Astrocyte of the cerebellum (primary cell): ENCODE results near the gene APPL2.

Experiments used
- DNase-seq: peaks from one replicate; pipeline ENCODE4 v3.0.0-alpha.2; 2011; ENCODE audit warnings: low read depth
- H3K4me3 ChIP-seq: 2 replicates; pipeline ENCODE4 v1.5.1; 2011; ENCODE audit warnings: mild to moderate bottlenecking, low read depth, low read length, moderate library complexity
- in situ Hi-C: cut with HindIII; loops from 2 replicates; pipeline ENCODE4 v1.10.0; 2017; ENCODE audit warnings: low sequenced_read_pairs
- TF ChIP-seq, protein P1 (sequence below): IDR thresholded peaks from 2 replicates; pipeline ENCODE4 v1.5.1; 2012; ENCODE audit warnings: low read length, low read depth, moderate library complexity, mild to moderate bottlenecking; ENCODE audit errors: missing control alignments

Gene APPL2

GRCh38 chr12:105202202-105202601 is 33.8 kb downstream of the APPL2 start:
- no peak for DNase-seq
- TF ChIP-seq, protein P1, sequence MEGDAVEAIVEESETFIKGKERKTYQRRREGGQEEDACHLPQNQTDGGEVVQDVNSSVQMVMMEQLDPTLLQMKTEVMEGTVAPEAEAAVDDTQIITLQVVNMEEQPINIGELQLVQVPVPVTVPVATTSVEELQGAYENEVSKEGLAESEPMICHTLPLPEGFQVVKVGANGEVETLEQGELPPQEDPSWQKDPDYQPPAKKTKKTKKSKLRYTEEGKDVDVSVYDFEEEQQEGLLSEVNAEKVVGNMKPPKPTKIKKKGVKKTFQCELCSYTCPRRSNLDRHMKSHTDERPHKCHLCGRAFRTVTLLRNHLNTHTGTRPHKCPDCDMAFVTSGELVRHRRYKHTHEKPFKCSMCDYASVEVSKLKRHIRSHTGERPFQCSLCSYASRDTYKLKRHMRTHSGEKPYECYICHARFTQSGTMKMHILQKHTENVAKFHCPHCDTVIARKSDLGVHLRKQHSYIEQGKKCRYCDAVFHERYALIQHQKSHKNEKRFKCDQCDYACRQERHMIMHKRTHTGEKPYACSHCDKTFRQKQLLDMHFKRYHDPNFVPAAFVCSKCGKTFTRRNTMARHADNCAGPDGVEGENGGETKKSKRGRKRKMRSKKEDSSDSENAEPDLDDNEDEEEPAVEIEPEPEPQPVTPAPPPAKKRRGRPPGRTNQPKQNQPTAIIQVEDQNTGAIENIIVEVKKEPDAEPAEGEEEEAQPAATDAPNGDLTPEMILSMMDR, result no peak
- no peak overlapping the region for H3K4me3 ChIP-seq
- in situ Hi-C loops, result no loop called here

GRCh38 chr12:105201299-105201698 is 34.7 kb downstream of the APPL2 start:
- TF ChIP-seq, protein P1, result no peak
- DNase-seq, result no peak
- in situ Hi-C loops, result no loop called here
- no peak overlapping the region for H3K4me3 ChIP-seq

GRCh38 chr12:105200385-105200784 is 35.6 kb downstream of the APPL2 start:
- in situ Hi-C loops, result no loop called here
- TF ChIP-seq, protein P1, result no peak
- DNase-seq, result no peak
- H3K4me3 ChIP-seq, result no peak overlapping the region

DNA sequence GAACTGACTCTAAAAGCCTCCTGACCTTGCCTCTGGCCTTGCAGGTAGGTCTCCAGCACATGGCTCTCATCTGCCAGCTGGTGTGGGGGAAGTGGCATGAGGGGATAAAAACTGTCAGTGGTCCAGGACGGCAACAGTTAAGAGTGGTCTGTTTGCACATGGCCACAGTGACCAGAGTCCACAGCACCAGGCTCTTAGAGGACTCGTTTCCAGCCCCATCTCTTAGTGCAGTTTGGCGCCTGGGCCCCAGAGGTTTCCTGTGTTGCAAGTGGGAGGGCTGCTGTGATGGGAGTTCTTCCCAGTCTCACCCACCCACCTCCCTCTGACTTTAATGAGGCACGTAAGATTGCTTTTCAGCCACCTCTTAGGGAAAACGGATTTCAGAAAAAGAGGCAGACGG is 37.0 kb downstream of the APPL2 start:
- in situ Hi-C loops, result no loop called here
- TF ChIP-seq, protein P1, result no peak
- DNase-seq, result no peak
- no peak overlapping the region for H3K4me3 ChIP-seq

DNA sequence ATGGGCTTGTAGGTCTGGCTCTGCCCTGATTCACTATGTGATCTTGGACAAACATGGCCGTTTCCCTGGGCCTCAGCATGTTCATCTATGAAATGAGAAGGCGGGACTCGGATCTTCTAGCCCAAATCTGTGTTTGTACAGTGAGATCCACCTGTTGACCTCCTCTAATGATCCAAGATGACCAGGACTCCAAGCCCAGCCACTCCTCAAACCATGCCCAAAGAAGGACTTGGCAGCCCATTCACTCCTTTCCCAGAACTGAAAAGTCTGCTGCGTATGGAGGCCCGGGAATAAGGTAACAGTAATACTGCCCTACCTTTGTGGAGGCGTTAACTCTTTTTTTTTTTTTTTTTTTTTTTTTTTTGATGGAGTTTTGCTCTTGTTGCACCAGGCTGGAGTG is 39.9 kb downstream of the APPL2 start:
- in situ Hi-C loops, result no loop called here
- no peak overlapping the region for H3K4me3 ChIP-seq
- TF ChIP-seq, protein P1, result no peak
- no peak for DNase-seq

DNA sequence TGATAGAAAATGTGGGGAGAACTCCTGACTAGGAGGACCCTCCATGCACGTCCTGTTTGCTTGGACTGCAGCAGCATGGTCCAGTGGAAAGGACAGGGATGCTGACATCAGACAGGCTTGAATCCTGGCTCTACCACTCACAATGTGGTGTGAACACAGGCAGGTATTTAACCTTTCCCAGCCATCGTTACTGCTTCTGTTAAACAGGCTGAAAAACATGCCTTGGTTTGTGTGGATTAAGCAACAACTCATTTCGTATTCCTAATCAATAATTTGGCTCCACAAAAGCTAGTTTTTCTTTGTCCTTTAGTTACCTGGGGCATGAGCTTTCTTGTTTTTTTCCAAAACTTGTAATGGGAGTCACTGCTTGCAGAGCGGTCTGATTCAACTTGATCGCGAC is 41.0 kb downstream of the APPL2 start:
- no peak for DNase-seq
- in situ Hi-C loops, result no loop called here
- H3K4me3 ChIP-seq, result no peak overlapping the region
- TF ChIP-seq, protein P1, result no peak
